Measurements from ENCODE around the gene EPHA8. TPM values are rescaled to one million over a fixed set of nuclear protein-coding genes. Genes with fewer than 3 reads are reported as not detected.
A peak's percentile ranks its signal among the peaks of the same experiment; 100 is the strongest.

The EPHA8 gene
- total and polyA plus RNA-seq, 9 of the 15 experiments (the other 6 are each of a cell fraction or from before 2014, with no cell fraction given): not detected

GRCh38 chr1:22641247-22641646, 78.0 kb downstream of the EPHA8 start:
- Histone ChIP-seq H2AFZ (ENCODE audit: low read depth, low read length) (no peak overlapping the region), H3K27ac (ENCODE audit: extremely low read depth, low read depth, low read length) (no peak overlapping the region), H3K27me3 (ENCODE audit: control insufficient read depth in 2 of 2, insufficient read depth in 2 of 2, low read length in 2 of 2) (peaks cover 0 to 38% of the 10 kb centered on the region in 2 experiments; a peak in 2 of 5 replicates), H3K9me3 (replicated peaks; ENCODE audit: control insufficient read depth, insufficient read depth, low read depth, low read length) (no peaks in the 10 kb centered on the region), H3K79me2 (ENCODE audit: control insufficient read depth, insufficient read depth, low read length) (no peaks in the 10 kb centered on the region), H4K20me1 (replicated peaks; ENCODE audit: control insufficient read depth, insufficient read depth, low read length) (peaks cover 33% of the 10 kb centered on the region), H3K36me3 (ENCODE audit: control insufficient read depth, insufficient read depth, low read length) (no peaks in the 10 kb centered on the region), H3K9ac (ENCODE audit: insufficient read depth in 1 of 2, low read depth in 2 of 2, low read length in 2 of 2) (no peak overlapping the region), H3K4me3 (no peak overlapping the region), H3K9me1 (ENCODE audit: control insufficient read depth, insufficient read depth, low read length) (no peaks in the 10 kb centered on the region), H3K4me2 (ENCODE audit: insufficient read depth, low read length) (no peak overlapping the region), H3K4me1 (replicated peaks in 1 of 2; ENCODE audit: control insufficient read depth in 2 of 2, insufficient read depth in 2 of 2, low read length in 2 of 2) (peaks cover 0 to 16% of the 10 kb centered on the region in 2 experiments; a peak in 3 of 5 replicates)
- DNase-seq (ENCODE audit: extremely low read depth in 1 of 4, low spot score in 3 of 4) (no peak), FAIRE-seq (no peak), ATAC-seq (no peak)
- ChIA-PET POLR2A (interaction anchor here (0.6 to 1.1 kb wide), 2 partner anchors 194 to 249 kb away, joined by 3 to 5 read pairs; no protein-coding TSS in a partner anchor), CTCF (ENCODE audit: low intra/inter-chr PET ratio) (interaction anchor here (0.6 to 6.1 kb wide), 6 partner anchors 111 to 1945 kb away, joined by 3 to 96 read pairs (median 8); no protein-coding TSS in a partner anchor)
- TF ChIP-seq KLF13 (tag; IDR thresholded peaks at IDR 0.05; ENCODE audit: borderline replicate concordance, low read depth) (no peak), PML (IDR thresholded peaks at IDR 0.05; ENCODE audit: low read length) (no peak), STAT5A (IDR thresholded peaks at IDR 0.05; ENCODE audit: borderline replicate concordance, low read length) (no peak)
- in situ Hi-C loops (cut with MboI) (no loop called here), intact Hi-C loops (cut with micrococcal nuclease) (loop anchor here (1.0 to 5.0 kb wide), 3 partner anchors 17 to 114 kb away; no protein-coding TSS in a partner anchor)
- no TSS peak for BruUV-seq (replicated peaks)
- WGBS (ENCODE audit: insufficient coverage, low coverage, missing lambda C conversion rate): 3% methylated on average over 8 of the region's 8 CpGs

- Histone ChIP-seq H3K79me2 (ENCODE audit: control insufficient read depth, insufficient read depth, low read length) (no peaks in the 10 kb centered on the region), H3K4me1 (replicated peaks in 1 of 2; ENCODE audit: control insufficient read depth in 2 of 2, insufficient read depth in 2 of 2, low read length in 2 of 2) (peaks cover 0 to 13% of the 10 kb centered on the region in 2 experiments; a peak in 3 of 5 replicates), H4K20me1 (replicated peaks; ENCODE audit: control insufficient read depth, insufficient read depth, low read length) (peaks cover 39% of the 10 kb centered on the region), H3K36me3 (ENCODE audit: control insufficient read depth, insufficient read depth, low read length) (no peaks in the 10 kb centered on the region), H3K9ac (ENCODE audit: insufficient read depth in 1 of 2, low read depth in 2 of 2, low read length in 2 of 2) (peak overlapping the region in 1 of 2 experiments; percentile 2; a peak in 1 of 4 replicates), H3K27ac (ENCODE audit: extremely low read depth, low read depth, low read length) (no peak overlapping the region), H3K9me3 (replicated peaks; ENCODE audit: control insufficient read depth, insufficient read depth, low read depth, low read length) (no peaks in the 10 kb centered on the region), H2AFZ (ENCODE audit: low read depth, low read length) (no peak overlapping the region), H3K4me2 (ENCODE audit: insufficient read depth, low read length) (no peak overlapping the region), H3K4me3 (no peak overlapping the region), H3K9me1 (ENCODE audit: control insufficient read depth, insufficient read depth, low read length) (no peaks in the 10 kb centered on the region), H3K27me3 (ENCODE audit: control insufficient read depth in 2 of 2, insufficient read depth in 2 of 2, low read length in 2 of 2) (peaks cover 1 to 42% of the 10 kb centered on the region in 2 experiments; a peak in 3 of 5 replicates)
- intact Hi-C loops (cut with micrococcal nuclease) (loop anchor here (1.0 to 5.0 kb wide), 5 partner anchors 18 to 509 kb away; no protein-coding TSS in a partner anchor), in situ Hi-C loops (cut with MboI) (no loop called here)
- ChIA-PET CTCF (ENCODE audit: low intra/inter-chr PET ratio) (interaction anchor here (0.6 to 6.1 kb wide), 8 partner anchors 112 to 589 kb away, joined by 3 to 96 read pairs (median 5); no protein-coding TSS in a partner anchor), POLR2A (interaction anchor here (0.6 to 1.1 kb wide), 5 partner anchors 43 to 443 kb away, joined by 3 to 5 read pairs (median 3); no protein-coding TSS in a partner anchor)
- BruUV-seq (replicated peaks): no TSS peak
- 2% methylated on average over 16 of the region's 18 CpGs for WGBS (ENCODE audit: insufficient coverage, low coverage, missing lambda C conversion rate)
- FAIRE-seq (peak; percentile 73), ATAC-seq (peak; percentile 95), DNase-seq (ENCODE audit: extremely low read depth in 1 of 4, low spot score in 3 of 4) (peak; percentile 83 to 94 (median 92))
- peak; percentile 19; the same call in 1 of the 2 replicates for TF ChIP-seq ZBTB7A (IDR thresholded peaks at IDR 0.05; ENCODE audit: borderline replicate concordance, control insufficient read depth, low read depth, low read length)
- TF ChIP-seq ZBTB49 (CRISPR knock-in tag; IDR thresholded peaks at IDR 0.05; ENCODE audit: borderline replicate concordance): no peak
- TF ChIP-seq SMARCA5 (IDR thresholded peaks at IDR 0.05): no peak
- TF ChIP-seq ELF4 (CRISPR knock-in tag; IDR thresholded peaks at IDR 0.05): no peak
- TF ChIP-seq NFIC (IDR thresholded peaks at IDR 0.05): peak; percentile 89
- TF ChIP-seq MYNN (IDR thresholded peaks at IDR 0.05): 0 out of 2 replicates have a peak, but pooled peaks have one; percentile 33
- TF ChIP-seq MYNN (CRISPR knock-in tag; IDR thresholded peaks at IDR 0.05): no peak
- TF ChIP-seq U2AF2 (optimal IDR thresholded peaks at IDR 0.05; ENCODE audit: low read depth, low read length): no peak
- no peak for TF ChIP-seq CBFA2T3 (IDR thresholded peaks at IDR 0.05)
- peak; percentile 77 for TF ChIP-seq ARID2 (IDR thresholded peaks at IDR 0.05)
These were observed 78.8 kb downstream of the EPHA8 start for GRCh38 chr1:22641906-22642636.

Data from K562 (cell line).